ENCODE data around the gene PPM1E. TPM values are rescaled to one million over a fixed set of nuclear protein-coding genes. Genes with fewer than 3 reads are reported as not detected.
"Not testable (repeated sequence)": the region's sequence is repeated elsewhere in the genome, so short reads cannot be mapped to it uniquely, and the experiment has no call there.

PPM1E gene
- total RNA-seq, 4 donors from 2014 or later: 0.19 to 0.48 (median 0.46) TPM; not detected in 1

DNA sequence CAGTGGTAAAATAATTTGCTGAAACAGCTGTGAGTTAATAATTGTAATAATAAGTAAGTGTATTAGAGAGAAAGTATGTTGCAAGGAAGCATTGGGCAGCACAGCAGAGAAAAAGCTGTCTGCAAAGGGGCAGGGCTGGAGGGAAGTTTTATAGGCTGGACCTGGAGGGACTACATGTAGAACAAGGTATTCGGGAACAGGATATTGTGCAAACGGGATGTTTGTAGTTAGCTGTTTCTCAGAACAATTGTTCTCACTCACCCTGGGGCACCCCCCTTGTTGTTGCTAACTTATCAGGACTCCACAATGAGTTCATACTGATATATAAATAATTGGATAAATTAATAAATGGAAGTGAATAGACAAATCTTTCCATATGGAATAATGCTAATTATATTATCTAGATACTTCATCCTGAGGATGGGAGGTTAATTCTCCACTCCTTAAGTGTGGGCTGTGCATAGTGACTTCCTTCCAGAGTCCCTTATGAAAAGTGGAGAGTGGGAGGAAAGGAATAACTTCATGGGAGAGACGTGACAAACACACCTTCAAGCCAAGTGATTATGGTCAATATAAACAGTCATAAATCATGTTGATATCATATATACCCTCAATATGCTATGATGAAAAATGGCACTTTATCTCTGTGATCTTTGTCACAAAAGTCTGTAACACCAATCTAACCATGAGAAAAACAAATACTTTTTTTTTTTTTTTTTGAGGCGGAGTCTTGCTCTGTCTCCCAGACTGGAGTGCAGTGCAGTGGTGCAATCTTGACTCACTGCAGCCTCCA, 85.4 kb downstream of the PPM1E start:
- ATAC-seq (ENCODE audit: low FRiP score) (no peak), DNase-seq (ENCODE audit: low spot score) (no peak)
- TF ChIP-seq, protein P1, sequence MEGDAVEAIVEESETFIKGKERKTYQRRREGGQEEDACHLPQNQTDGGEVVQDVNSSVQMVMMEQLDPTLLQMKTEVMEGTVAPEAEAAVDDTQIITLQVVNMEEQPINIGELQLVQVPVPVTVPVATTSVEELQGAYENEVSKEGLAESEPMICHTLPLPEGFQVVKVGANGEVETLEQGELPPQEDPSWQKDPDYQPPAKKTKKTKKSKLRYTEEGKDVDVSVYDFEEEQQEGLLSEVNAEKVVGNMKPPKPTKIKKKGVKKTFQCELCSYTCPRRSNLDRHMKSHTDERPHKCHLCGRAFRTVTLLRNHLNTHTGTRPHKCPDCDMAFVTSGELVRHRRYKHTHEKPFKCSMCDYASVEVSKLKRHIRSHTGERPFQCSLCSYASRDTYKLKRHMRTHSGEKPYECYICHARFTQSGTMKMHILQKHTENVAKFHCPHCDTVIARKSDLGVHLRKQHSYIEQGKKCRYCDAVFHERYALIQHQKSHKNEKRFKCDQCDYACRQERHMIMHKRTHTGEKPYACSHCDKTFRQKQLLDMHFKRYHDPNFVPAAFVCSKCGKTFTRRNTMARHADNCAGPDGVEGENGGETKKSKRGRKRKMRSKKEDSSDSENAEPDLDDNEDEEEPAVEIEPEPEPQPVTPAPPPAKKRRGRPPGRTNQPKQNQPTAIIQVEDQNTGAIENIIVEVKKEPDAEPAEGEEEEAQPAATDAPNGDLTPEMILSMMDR (IDR thresholded peaks at IDR 0.05): no peak

DNA sequence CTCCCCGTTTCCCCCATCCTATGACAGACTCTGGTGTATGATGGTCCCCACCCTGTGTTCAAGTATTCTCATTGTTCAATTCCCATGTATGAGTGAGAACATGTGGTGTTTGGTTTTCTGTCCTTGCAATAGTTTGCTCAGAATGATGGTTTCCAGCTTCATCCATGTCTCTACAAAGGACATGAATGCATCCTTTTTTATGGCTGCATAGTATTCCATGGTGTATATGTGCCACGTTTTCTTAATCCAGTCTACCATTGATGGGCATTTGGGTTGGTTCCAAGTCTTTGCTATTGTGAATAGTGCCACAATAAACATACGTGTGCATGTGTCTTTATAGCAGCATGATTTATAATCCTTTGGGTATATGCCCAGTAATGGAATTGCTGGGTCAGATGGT, 90.8 kb downstream of the PPM1E start:
- ATAC-seq (ENCODE audit: low FRiP score); DNase-seq (ENCODE audit: low spot score): not testable (repeated sequence)

GRCh38 chr17:58850106-58850505, 94.5 kb downstream of the PPM1E start:
- ATAC-seq (ENCODE audit: low FRiP score): not testable (repeated sequence)

DNA sequence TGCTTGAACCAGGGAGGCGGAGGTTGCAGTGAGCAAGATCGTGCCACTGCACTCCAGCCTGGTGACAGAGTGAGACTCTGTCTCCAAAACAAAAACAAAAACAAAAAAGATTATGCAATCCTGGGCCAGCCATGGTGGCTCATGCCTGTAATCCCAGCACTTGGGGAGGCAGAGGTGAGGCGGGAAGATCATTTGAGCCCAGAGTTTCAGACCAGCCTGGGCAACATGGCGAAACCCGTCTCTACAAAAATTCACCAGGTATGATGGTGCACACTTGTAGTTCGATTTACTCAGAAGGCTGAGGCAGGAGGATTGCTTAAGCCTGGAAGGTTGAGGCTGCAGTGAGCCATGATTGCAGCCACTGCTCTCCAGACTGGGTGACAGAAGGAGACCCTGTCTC, 109.6 kb downstream of the PPM1E start:
- DNase-seq (ENCODE audit: low spot score): no peak
- no peak for ATAC-seq (ENCODE audit: low FRiP score)
- TF ChIP-seq, protein P1 (IDR thresholded peaks at IDR 0.05): no peak

More at GRCh38 chr17:58850106-58850505, 94.5 kb downstream of the PPM1E start:
- DNase-seq (ENCODE audit: low spot score): not testable (repeated sequence)

GRCh38 chr17:58870747-58871146, 115.1 kb downstream of the PPM1E start:
- TF ChIP-seq, protein P1 (IDR thresholded peaks at IDR 0.05): no peak
- DNase-seq (ENCODE audit: low spot score) (no peak), ATAC-seq (ENCODE audit: low FRiP score) (no peak)

DNA sequence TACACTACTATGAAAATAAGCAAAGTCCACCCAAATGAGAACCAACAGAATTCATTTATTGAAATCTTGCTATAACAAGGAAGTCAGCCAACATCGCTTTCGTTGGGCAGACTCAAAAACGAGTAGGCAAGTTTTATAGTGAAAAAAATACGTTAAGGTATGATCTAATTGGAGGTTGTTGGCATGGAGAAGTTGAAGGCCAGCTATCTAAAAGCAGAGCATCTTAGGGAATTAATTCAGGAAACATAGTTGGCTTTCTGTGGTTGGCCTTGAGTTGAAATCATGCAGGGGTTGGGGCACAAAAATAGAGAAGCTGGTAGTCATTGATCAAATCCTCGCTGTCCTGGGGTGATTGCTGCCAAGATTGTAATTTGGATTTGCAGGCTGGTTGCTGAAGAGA, 118.3 kb downstream of the PPM1E start:
- TF ChIP-seq, protein P1 (IDR thresholded peaks at IDR 0.05): no peak
- ATAC-seq (ENCODE audit: low FRiP score): no peak
- no peak for DNase-seq (ENCODE audit: low spot score)

DNA sequence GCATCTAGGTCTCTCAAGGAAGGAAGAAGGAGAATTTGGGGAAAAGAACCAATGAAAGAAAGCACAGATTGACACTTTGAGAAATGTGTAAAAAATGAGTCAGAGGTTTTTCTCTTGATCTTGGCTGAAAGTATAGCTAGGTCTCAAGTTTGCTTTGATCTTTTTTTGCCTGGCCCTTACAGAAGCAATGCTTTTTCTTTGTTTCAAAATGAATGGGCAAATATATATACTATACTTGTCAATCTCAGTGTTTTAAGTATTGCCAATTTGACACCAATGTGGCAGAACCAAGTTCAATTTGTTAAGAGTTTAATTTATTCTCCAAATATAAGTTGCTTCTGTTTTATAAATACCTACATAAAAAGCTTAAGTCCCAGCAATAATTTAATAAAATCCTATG, 119.6 kb downstream of the PPM1E start:
- DNase-seq (ENCODE audit: low spot score): no peak
- TF ChIP-seq, protein P1 (IDR thresholded peaks at IDR 0.05): no peak
- no peak for ATAC-seq (ENCODE audit: low FRiP score)

- DNase-seq (ENCODE audit: low spot score): no peak
- ATAC-seq (ENCODE audit: low FRiP score): no peak
Measured at GRCh38 chr17:58884161-58884560, 128.5 kb downstream of the PPM1E start.

More at GRCh38 chr17:58884161-58884560, 128.5 kb downstream of the PPM1E start:
- TF ChIP-seq, protein P1 (IDR thresholded peaks at IDR 0.05): no peak
